Raji (cell line): ENCODE measurements around the gene ZNF576.
A peak's percentile ranks its signal among the peaks of the same experiment; 100 is the strongest.

Source experiments
- POLR2A ChIP-seq: IDR thresholded peaks from 2 replicates; pipeline ENCODE4 v1.6.1; 2011; ENCODE audit warnings: low read depth, low read length, control low read depth; ENCODE audit not compliant: insufficient read depth

ZNF576 gene

DNA sequence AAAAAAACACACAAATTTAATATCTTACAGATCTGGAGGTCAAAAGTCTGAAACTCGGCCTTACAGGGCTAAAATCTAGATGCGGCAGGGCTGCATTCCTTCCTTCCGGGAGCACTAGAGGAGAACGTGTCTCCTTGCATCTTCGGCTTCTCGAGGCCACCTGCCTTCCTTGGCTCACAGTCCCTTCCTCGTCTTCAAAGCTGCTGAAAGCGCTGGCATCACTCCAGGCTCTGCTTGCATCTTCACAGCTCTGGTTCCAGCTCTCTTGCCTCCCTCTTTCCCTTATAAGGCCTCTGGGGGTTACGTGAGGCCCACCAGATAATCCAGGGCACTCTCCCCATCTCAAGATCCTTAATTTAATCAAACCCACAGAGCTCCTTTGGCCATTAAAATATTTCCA is 31.6 kb upstream of the ZNF576 start:
- TF ChIP-seq POLR2A: no peak

DNA sequence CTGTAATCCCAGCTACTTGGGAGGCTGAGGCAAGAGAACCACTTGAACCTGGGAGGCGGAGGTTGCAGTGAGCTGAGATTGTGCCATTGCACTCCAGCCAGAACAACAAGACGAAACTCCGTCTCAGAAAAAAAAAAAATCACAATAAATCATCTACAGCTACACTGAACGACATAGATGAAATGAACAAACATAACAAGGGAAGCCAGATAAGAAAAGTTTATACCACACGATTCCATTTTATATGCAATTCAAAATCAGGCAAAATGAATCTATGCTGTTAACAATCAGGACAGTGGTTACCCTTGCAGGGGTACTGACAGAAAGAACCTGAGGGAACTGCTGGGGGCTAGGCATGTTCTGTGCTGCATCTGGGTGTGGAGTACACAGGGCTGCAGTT is 26.7 kb upstream of the ZNF576 start:
- TF ChIP-seq POLR2A: no peak

DNA sequence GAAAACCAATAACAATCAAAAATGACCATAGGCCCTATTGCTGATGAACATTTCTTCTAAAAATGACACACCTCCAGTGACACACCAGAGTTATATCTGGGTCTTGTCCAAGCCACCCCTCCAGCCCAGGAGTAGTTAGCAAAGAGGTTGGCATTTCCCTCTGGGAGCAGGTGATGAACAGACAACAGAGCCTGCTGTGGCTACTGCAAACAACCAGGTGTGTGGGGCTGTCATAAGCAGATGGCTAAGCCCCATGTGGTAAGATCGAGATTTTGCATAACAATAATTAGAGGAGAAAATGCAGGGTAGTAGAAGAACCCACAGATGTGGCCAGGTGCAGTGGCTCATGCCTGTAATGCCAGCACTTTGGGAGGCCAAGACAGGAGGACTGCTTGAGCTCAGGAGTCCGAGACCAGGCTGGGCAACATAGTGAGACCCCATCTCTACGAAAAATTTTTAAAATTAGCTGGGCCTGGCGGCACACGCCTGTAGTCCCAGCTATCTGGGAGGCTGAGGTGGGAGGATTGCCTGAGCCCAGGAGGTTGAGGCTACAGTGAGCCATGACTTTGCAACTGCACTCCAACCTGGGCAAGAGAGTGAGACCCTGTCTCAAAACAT is 26.1 kb upstream of the ZNF576 start:
- TF ChIP-seq POLR2A: no peak

DNA sequence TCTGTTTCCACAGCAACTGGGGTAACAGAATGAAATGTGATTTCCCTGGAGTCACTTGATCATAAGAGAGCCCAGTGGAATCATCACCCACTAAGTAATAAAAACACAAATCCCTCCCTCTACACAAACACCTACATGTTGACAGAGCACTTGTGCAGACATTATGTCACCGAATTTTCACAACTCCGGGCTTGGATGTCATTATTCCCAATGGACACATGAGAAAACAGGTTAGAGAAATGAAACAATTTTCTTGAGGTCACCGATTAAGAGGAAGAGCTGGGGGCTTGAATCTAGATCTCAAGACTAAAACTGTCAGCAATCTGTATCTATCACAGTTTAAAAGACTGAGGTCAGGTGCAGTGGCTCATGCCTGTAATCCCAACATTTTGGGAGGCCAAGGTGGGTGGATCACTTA is 24.2 kb upstream of the ZNF576 start:
- no peak for TF ChIP-seq POLR2A

DNA sequence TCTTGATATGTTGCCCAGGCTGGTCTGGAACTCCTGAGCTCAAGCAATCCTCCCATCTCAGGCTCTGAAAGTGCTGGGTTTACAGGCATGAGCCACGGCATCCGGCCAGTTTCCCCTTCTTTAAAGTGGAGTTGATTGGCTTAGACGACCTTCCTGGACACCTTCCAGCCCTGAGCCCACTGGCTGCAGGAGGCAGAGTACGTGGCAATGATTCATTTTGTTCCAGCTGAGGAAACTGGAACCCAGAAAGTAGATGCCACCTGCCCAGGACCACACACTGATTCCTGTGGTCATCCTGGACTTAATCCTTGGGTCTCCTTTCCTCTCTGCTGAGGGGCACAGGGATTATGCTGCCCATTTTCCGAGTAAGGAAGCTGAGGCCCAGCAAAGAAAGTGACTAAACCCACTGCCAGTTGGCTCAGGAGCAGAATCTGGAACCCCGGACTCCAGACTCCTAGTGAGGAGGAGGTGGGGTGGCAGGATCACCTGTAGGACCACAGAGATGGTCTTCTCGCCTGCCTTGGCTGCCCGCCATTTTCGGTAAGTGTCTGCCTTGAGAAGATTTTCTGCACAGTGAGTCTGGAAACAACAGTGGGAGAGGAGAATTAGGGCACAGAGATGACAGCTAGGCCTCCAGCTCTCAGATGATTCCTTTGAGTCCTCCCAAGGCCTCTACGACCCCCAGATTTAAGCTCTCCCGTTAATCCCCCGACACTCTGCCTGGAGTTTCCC is 21.8 kb upstream of the ZNF576 start:
- TF ChIP-seq POLR2A: no peak

DNA sequence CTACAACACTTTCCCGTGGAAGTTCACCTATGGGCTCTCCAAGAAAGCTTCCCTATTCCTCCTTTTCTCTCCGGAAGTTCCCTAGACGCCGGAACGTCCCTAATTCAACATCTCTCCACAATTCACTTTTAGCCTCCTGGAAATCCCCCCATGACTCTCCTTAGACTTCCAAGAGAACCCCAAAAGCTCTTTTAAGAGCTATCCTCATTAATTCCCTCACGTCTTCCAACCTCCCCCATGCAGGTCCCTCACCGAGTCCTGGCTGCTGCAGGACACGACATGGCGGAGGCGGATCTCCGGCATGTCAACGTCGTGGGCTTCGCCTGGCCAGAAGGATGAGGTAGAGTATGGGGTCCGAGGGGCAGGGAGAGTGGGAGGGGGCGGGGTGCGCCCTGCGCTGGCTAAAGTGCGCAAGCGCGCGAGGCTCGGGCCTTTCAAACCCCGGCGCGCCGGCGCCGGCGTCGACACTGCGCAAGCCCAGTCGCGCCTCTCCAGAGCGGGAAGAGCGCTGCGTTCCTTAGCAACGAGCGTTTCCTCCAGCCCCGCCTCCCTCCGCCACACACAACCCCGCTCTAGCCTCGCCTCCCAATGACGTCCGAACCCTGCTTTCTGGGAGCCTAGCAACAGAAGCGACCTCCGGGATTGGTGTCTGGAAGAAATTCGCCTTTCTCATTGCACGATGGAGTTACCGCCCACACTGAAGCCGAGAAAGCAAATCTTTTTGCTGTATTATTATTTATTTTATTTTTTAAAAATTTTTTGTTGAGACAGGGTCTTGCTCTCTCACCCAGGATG is 21.0 kb upstream of the ZNF576 start, which contains the start of the genes PINLYP and XRCC1:
Gene PINLYP, plus strand, starts transcription at position 646 of the 795 bp plus-strand sequence. CDS start 1,391 bp downstream, outside the sequence.
Gene XRCC1, minus strand, starts transcription at position 372 of the 795 bp plus-strand sequence. Its CDS starts 69 bp downstream, at position 303.
- peak; percentile 67 for TF ChIP-seq POLR2A

DNA sequence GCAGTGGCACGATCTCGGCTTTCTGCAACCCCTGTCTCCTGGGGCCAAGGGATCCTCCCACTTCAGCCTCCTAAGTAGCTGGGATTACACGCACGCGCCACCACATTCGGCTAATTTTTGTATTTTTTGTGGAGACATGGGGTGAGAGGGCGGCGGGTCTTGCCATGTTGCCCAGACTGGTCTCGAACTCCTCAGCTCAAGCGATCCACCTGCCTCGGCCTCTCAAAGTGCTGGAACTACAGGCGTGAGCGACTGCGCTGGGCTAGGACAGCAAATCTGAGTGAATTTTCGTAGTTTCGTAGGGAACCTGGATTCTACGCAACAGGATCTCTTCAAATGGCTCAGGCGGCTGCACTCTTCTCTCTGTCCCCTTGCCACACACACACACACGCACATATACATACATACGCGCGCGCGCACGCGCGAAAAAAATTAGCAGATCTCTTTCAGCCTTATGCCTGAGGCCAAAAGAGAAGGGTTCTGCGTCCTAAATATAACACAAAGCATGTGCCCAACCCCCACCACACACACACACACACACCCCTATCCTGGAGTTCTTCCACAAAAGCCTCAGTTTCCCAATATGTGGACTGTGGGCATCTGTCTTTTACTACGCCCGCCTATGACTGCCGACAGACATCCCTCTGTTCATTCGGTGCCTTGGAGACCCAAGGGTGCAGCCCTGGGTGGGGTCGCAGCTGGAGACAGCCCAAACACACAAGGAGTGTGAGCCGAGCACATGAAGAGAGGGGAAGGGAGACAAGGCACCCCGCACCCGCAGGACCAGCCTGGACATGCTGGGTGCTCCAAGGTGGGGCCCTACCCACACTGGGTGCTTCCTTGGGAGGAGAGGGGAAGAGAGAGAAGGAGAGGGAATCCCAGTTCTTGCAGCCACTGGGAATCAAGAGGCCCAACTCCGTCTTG is 20.2 kb upstream of the ZNF576 start:
- TF ChIP-seq POLR2A: no peak

DNA sequence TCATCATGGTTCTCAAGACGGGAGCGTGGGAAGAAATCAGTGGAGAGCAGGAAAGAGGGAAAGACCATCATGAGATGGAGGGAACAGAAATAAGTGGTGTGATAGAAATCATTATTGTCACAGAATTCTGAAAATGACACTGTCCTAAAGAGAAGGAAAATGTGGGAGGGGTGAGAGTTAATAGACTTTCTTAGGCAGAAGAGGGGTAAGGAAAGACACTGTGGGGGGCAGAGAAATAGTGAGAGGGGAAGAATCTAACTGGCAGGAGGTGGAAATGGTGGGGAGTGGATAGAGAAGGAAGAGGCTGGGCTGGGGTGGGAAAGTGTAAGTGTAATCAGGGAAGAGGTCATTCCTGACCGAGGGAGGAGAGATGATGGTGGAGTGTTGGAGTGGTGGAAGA is 17.6 kb upstream of the ZNF576 start:
- no peak for TF ChIP-seq POLR2A

DNA sequence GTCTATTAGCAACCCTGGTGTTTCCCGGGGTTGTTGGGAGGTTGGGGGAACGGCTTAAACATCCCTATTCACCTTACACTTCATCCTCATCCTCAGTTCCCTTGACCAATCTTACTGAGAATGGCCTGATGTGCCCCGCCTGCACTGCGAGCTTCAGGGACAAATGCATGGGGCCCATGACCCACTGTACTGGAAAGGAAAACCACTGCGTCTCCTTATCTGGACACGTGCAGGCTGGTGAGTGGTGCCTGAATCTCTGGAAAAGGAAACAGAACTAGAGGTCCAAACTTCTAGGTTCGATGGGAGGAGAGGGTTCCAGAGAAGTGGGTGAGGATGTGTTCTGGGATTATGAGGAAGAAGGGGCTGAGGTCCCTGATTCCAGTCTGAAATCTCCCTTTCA is 14.9 kb upstream of the ZNF576 start:
- no peak for TF ChIP-seq POLR2A

DNA sequence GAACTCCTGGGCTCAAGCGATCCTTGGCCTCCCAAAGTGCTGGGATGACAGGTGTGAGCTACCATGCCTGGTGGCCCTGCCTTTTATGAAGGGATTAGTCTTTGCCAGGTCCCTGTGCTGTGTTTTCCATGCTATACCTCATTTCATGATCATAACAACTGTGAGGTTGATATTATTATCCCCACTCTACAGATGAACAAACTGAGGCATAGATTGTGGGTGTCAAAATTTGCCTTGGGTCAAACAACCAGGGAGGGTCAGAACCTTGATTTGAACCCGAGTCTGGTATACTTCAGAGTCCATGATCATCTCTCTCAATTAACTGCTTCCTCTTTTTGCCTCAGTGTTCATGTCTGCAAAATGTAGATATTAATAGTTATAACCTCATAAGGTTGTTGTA is 13.9 kb upstream of the ZNF576 start:
- no peak for TF ChIP-seq POLR2A

DNA sequence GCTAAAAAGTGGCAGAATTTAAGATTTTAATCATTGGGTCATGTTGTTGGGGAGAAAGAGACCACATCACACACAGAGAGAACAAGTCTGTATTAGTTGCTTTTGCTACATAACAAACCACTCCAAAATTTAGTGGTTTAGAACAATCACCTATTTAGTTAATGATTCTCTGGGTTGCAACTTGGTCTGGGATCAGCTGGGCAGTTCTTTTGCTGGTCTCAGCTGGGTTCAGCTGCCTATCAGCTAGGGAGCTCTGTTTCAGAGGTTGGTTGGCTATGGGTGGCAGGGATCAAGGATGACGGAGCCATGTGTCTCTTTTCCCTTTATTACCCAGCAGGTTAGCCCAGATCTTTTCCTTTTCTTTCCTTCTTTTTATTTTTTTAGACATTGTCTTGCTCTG is 11.9 kb upstream of the ZNF576 start:
- TF ChIP-seq POLR2A: no peak

DNA sequence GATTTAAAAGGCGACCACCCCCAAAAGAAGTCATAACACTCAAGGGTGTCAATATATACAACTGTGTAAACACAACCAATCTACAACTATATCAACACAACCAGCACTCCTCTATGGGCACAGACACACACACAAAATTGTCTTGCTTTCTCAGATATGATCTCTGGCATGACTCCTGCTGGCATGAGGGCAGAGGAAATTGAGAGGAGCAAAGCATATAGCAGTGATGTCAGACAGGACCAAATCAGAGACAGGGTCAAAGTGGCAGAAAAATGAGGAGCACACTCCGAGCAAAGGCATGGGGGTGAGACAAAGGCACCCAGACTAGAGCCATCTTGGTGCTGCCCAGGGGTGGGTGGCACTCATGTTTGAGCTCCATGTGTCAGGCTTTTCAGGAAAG is 10.0 kb upstream of the ZNF576 start:
- TF ChIP-seq POLR2A: no peak

DNA sequence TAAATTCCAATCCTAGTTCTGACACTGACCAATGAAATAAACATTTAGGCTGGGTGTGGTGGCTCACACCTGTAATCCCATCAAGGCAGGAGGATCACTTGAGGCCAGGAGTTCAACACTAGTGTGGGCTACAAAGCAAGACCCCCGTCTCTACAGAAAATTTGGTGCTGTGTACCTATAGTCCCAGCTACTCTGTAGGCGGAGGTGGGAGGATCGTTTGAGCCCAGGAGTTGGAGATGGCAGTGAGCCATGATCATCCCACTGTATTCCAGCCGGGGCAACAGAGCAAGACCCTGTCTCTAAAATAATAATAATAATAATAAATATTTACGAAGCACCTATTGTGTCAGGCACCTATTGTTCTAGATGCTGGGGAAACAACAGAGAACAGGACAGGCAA is 7.1 kb upstream of the ZNF576 start:
- no peak for TF ChIP-seq POLR2A

DNA sequence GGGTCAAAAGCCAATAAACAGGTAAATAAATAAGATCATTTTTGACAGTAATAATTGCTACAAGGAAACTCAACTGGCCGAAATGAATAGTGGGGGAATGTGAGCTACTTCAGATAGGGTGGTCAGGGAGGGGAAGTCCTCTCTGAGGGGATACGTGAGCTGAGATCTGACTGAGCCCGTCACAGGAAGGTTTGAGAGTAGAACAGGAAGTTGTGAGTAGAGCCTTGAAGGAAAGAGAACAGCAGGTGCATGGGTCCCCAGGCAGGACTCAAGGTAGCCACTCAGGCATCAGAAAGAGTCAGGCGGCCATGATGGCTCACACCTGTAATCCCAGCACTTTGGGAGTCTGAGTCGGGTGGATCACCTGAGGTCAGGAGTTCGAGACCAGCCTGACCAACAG is 6.7 kb upstream of the ZNF576 start:
- TF ChIP-seq POLR2A: no peak

DNA sequence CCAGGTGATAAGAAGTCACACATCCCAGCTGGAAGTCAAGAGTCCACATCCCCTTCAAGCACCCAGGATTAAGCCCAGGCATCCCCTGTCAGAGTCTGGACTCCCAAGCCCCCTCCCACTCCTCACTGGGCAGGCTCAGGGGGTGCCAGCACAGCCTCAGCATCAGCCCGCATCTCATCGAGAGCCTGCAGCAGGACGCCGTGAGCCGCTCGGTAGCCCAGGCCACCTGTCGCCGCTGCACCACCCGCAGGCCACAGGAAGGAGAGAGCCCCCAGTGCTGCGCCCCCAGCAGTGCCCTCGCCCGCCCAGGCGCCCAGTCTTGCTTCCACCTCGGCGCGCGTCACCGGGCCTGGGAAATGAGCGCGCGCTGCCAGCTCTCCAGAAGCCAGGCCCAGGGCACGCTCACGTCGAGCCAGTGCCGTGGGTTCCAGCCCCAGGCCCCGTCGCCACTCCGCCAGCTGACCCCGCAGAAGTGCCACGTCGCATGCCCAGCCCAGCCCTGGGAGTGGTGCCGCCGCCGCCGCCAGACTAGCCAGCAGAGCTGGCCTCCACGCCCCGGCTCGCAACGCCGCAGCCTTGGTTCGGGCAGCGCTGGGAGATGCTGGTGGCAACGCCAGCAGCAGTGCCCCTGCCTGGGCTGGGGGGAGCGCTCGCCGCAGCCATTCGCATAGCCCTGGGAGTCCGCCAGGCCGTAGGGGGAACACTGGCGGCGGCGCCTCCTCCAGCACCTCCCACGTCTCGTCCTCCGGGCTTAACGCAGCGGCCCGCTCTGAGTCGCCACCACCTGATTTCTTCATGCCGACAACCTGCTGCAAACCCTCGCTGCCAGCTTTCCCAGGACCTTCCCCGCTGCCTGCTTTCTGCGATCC is 4.3 kb upstream of the ZNF576 start:
- no peak for TF ChIP-seq POLR2A
